Activated CD4-positive, alpha-beta T cell treated with anti-CD3 and anti-CD28 coated beads, Interleukin-10, Interleukin-2, amounts not matched to agents 100 ng/mL and 50 ng/mL, durations not matched to agents 16 hours and 8 hours (primary cell): ENCODE results near the gene EVL.
"Not testable (repeated sequence)": the region's sequence is repeated elsewhere in the genome, so short reads cannot be mapped to it uniquely, and the experiment has no call there.

Experiments
- DNase-seq: peaks from one replicate; pipeline ENCODE4 v3.0.0-alpha.2; 2020

EVL gene

GRCh38 chr14:100149851-100150611 lies 84.8 kb downstream of the EVL start:
- DNase-seq, result no peak

GRCh38 chr14:100150932-100151587 lies 85.8 kb downstream of the EVL start:
- no peak for DNase-seq

GRCh38 chr14:100152091-100152490 lies 86.9 kb downstream of the EVL start:
- DNase-seq, result no peak

GRCh38 chr14:100153560-100153959 lies 88.3 kb downstream of the EVL start:
- DNase-seq, result no peak

- peak; percentile 38 for DNase-seq
These were observed 89.9 kb downstream of the EVL start for GRCh38 chr14:100155049-100155621.

GRCh38 chr14:100155756-100156616 lies 90.8 kb downstream of the EVL start:
- no peak for DNase-seq

- DNase-seq, result no peak
These were observed 91.6 kb downstream of the EVL start for GRCh38 chr14:100156776-100157175.

GRCh38 chr14:100157548-100158232 lies 92.5 kb downstream of the EVL start:
- DNase-seq, result not testable (repeated sequence)

GRCh38 chr14:100158566-100159093 lies 93.4 kb downstream of the EVL start:
- DNase-seq, result no peak

GRCh38 chr14:100159094-100159864 lies 94.1 kb downstream of the EVL start, which contains the start of gene DEGS2:
TSS of gene DEGS2 (minus strand) at chr14:100159645. CDS start at chr14:100159587, 58 bp downstream.
- DNase-seq, result peak; percentile 53

- DNase-seq, result no peak
These were observed 94.8 kb downstream of the EVL start for GRCh38 chr14:100159865-100160533.

- no peak for DNase-seq
These were observed 95.3 kb downstream of the EVL start for GRCh38 chr14:100160534-100160916.

- no peak for DNase-seq
These were observed 100.2 kb downstream of the EVL start for GRCh38 chr14:100165376-100165775.

- DNase-seq, result no peak
These were observed 100.7 kb downstream of the EVL start for GRCh38 chr14:100165831-100166440.

GRCh38 chr14:100168506-100168905 lies 103.3 kb downstream of the EVL start:
- DNase-seq, result no peak

GRCh38 chr14:100170880-100171279 lies 105.7 kb downstream of the EVL start:
- DNase-seq, result no peak

GRCh38 chr14:100172811-100173210 lies 107.6 kb downstream of the EVL start:
- no peak for DNase-seq

GRCh38 chr14:100173353-100173752 lies 108.1 kb downstream of the EVL start:
- DNase-seq, result no peak

- DNase-seq, result no peak
These were observed 111.6 kb downstream of the EVL start for GRCh38 chr14:100176811-100177327.

GRCh38 chr14:100178691-100179090 lies 113.5 kb downstream of the EVL start:
- DNase-seq, result no peak
